SK-N-SH (cell line): ENCODE data around the gene SAE1. TPM values are rescaled to one million over a fixed set of nuclear protein-coding genes. Genes with fewer than 3 reads are reported as not detected.
A peak's percentile ranks its signal among the peaks of the same experiment; 100 is the strongest.

Experiments used
- CTCF ChIA-PET: fragments of 300-600, 350-600 bp; formaldehyde crosslinking; extraction: SDS; loops from one replicate; lab custom pipeline; 2021; lab: Yijun Ruan, JAX
- POLR2A ChIA-PET: fragments of 350-600 bp; sonication (Branson Sonifier 250); formaldehyde crosslinking; extraction: SDS; loops from one replicate; lab custom pipeline; 2020; ENCODE audit warnings: antibody characterized with exemption, inconsistent platforms; lab: Yijun Ruan, JAX
- DNase-seq: peaks from one replicate; pipeline ENCODE4 v3.0.0; 2012
- H2AFZ ChIP-seq: fragments of 200-600 bp; sonication (generic); 2 replicates; pipeline ENCODE4 v1.8.1; 2016; ENCODE audit warnings: antibody characterized with exemption, mild to moderate bottlenecking, low read depth
- H3F3A ChIP-seq: fragments of 200-600 bp; sonication (generic); replicated peaks from 2 replicates; pipeline ENCODE3; 2016; ENCODE audit warnings: antibody characterized with exemption, mild to moderate bottlenecking; ENCODE audit not compliant: insufficient read depth
- H3K27ac ChIP-seq, 2 experiments: fragments of 200-500 bp in 1 of 2; fragments of 200-600 bp in 1 of 2; sonication (Bioruptor generic) in 1 of 2; sonication (generic), shearing (Covaris generic) in 1 of 2; 2 replicates each; pipeline versions ENCODE4 v1.5.1 to v1.6.1; 2014 to 2016; ENCODE audit warnings: low read depth in 2 of 2, inconsistent platforms in 1 of 2, low read length in 1 of 2, mild to moderate bottlenecking in 1 of 2, mixed read lengths in 1 of 2
- H3K27me3 ChIP-seq: fragments of 200-600 bp; sonication (generic), shearing (Covaris generic); 2 replicates; pipeline ENCODE4 v1.6.1; 2016; ENCODE audit warnings: mixed run types; ENCODE audit not compliant: insufficient read depth
- H3K36me3 ChIP-seq, 2 experiments: fragments of 200-500 bp in 1 of 2; fragments of 200-600 bp in 1 of 2; sonication (Bioruptor generic) in 1 of 2; sonication (generic) in 1 of 2; replicated peaks in 1 of 2; 2 replicates each; pipeline versions ENCODE3 to v1.5.1; 2014 to 2016; ENCODE audit warnings: low read length in 1 of 2, mild to moderate bottlenecking in 1 of 2; ENCODE audit not compliant: insufficient read depth in 2 of 2, control insufficient read depth in 1 of 2
- H3K4me1 ChIP-seq, 2 experiments: fragments of 200-500 bp in 1 of 2; fragments of 200-600 bp in 1 of 2; sonication (Bioruptor generic) in 1 of 2; sonication (generic), shearing (Covaris generic) in 1 of 2; 2 replicates each; pipeline versions ENCODE4 v1.5.1 to v1.6.1; 2014 to 2016; ENCODE audit warnings: low read depth in 1 of 2, low read length in 1 of 2, mixed run types in 1 of 2; ENCODE audit not compliant: insufficient read depth in 2 of 2, control insufficient read depth in 1 of 2
- H3K4me2 ChIP-seq: fragments of 200-600 bp; sonication (generic), shearing (Covaris generic); 2 replicates; pipeline ENCODE4 v1.6.1; 2017; ENCODE audit warnings: mixed run types
- H3K4me3 ChIP-seq, 2 experiments: fragments of 200-500 bp in 1 of 2; fragments of 200-600 bp in 1 of 2; sonication (Bioruptor generic) in 1 of 2; sonication (generic), shearing (Covaris generic) in 1 of 2; 2 replicates each; pipeline versions ENCODE4 v1.5.1 to v1.8.1; 2014 to 2016; ENCODE audit warnings: low read depth in 2 of 2, inconsistent platforms in 1 of 2, low read length in 1 of 2, mild to moderate bottlenecking in 1 of 2, mixed read lengths in 1 of 2, moderate library complexity in 1 of 2
- H3K79me2 ChIP-seq: fragments of 200-600 bp; sonication (generic); 2 replicates; pipeline ENCODE4 v1.8.1; 2017; ENCODE audit warnings: mild to moderate bottlenecking; ENCODE audit not compliant: insufficient read depth
- H3K9ac ChIP-seq: fragments of 200-600 bp; sonication (generic); 2 replicates; pipeline ENCODE4 v1.6.1; 2017; ENCODE audit warnings: mixed run types
- H3K9me2 ChIP-seq: fragments of 200-600 bp; sonication (generic); 2 replicates; pipeline ENCODE4 v1.6.1; 2017; ENCODE audit warnings: mixed run types
- H3K9me3 ChIP-seq: fragments of 200-600 bp; sonication (generic); 2 replicates; pipeline ENCODE4 v1.6.1; 2017; ENCODE audit warnings: mixed run types, mild to moderate bottlenecking, moderate library complexity
- H4K20me1 ChIP-seq: fragments of 200-600 bp; sonication (generic); 2 replicates; pipeline ENCODE4 v1.6.1; 2017; ENCODE audit warnings: mild to moderate bottlenecking, mixed run types; ENCODE audit not compliant: insufficient read depth
- ELF1 ChIP-seq: IDR thresholded peaks from 2 replicates; pipeline ENCODE4 v1.4.0; 2012
- EP300 ChIP-seq, 2 experiments: IDR thresholded peaks; 2 replicates each; pipeline versions ENCODE4 v1.4.0 to v1.6.1; 2012; ENCODE audit warnings: borderline replicate concordance in 1 of 2, low read depth in 1 of 2, low read length in 1 of 2
- GABPA ChIP-seq: IDR thresholded peaks from 2 replicates; pipeline ENCODE4 v1.4.0; 2012; ENCODE audit warnings: low read depth, mild to moderate bottlenecking
- PBX3 ChIP-seq: IDR thresholded peaks from 2 replicates; pipeline ENCODE4; 2012
- POLR2AphosphoS5 ChIP-seq: IDR thresholded peaks from 2 replicates; pipeline ENCODE4 v1.6.1; 2012; ENCODE audit warnings: low read depth, low read length
- TCF12 ChIP-seq: IDR thresholded peaks from 2 replicates; pipeline ENCODE4 v1.4.0; 2012
- ZBTB33 ChIP-seq: IDR thresholded peaks from 2 replicates; pipeline ENCODE4 v1.4.0; 2012; ENCODE audit warnings: low read depth, borderline replicate concordance
- WGBS: methylation state at CpG from one replicate; pipeline ENCODE4 v1.1.6; 2017; ENCODE audit warnings: low lambda C conversion rate; 5-methylcytosine and 5-hydroxymethylcytosine counted together
- polyA plus RNA-seq, 3 experiments: library from polyadenylated mRNA; depleted of rRNA; stranded (reverse); fragments of >200 nt; gene quantifications; 2 replicates each; pipeline ENCODE4 v1.2.3, GENCODE V29; 2012

SAE1 gene
- polyA plus RNA-seq, 1 of the 3 experiments (the other 2 are of a cell fraction), result 123 TPM

- Histone ChIP-seq H3K79me2 (peaks cover 100% of the 10 kb centered on the region), H3K27ac (peak overlapping the region; percentile 99 to 100), H3K4me2 (peak overlapping the region; percentile 67), H3K4me3 (0 out of 4 replicates have a peak overlapping the region, but pooled peaks of 1 of the 2 experiments have one; percentile 8), H3K36me3 (peaks cover 22 to 34% of the 10 kb centered on the region in 2 experiments), H3F3A (peaks cover 41% of the 10 kb centered on the region), H4K20me1 (peaks cover 15% of the 10 kb centered on the region; the same call in 1 of the 2 replicates), H3K9ac (peak overlapping the region; percentile 3; the same call in 1 of the 2 replicates), H3K27me3 (no peaks in the 10 kb centered on the region), H3K9me3 (no peaks in the 10 kb centered on the region), H2AFZ (no peak overlapping the region), H3K9me2 (no peaks in the 10 kb centered on the region), H3K4me1 (peaks cover 42 to 52% of the 10 kb centered on the region in 2 experiments)
- WGBS, result 22% methylated on average over 1 of the region's 2 CpGs
- ChIA-PET POLR2A (interaction anchor here (0.6 to 1.4 kb wide), 4 partner anchors 9 to 133 kb away, joined by 3 read pairs; no protein-coding TSS in a partner anchor), CTCF (interaction anchor here (1.0 to 4.3 kb wide), 5 partner anchors 19 to 267 kb away, joined by 3 to 20 read pairs (median 3); no protein-coding TSS in a partner anchor)
- TF ChIP-seq PBX3, result peak; percentile 37; the same call in 1 of the 2 replicates
- no peak for TF ChIP-seq GABPA
- no peak for TF ChIP-seq ELF1
- TF ChIP-seq POLR2AphosphoS5, result peak; percentile 54; the same call in 1 of the 2 replicates
- peak; percentile 43; the same call in 1 of the 2 replicates for TF ChIP-seq TCF12
- no peak for DNase-seq
Observed at GRCh38 chr19:47106821-47107201, 23.8 kb upstream of the SAE1 start.

GRCh38 chr19:47107202-47107952 lies 23.3 kb upstream of the SAE1 start:
- Histone ChIP-seq H3K36me3 (peaks cover 22 to 30% of the 10 kb centered on the region in 2 experiments), H3K9me2 (no peaks in the 10 kb centered on the region), H3K4me3 (peak overlapping the region in 1 of 2 experiments; percentile 8; a peak in 1 of 4 replicates), H2AFZ (no peak overlapping the region), H3K79me2 (peaks cover 100% of the 10 kb centered on the region), H3K9me3 (no peaks in the 10 kb centered on the region), H3K4me1 (peaks cover 42 to 52% of the 10 kb centered on the region in 2 experiments), H4K20me1 (0 out of 2 replicates have a peak, but pooled peaks cover 9% of the 10 kb centered on the region), H3F3A (peaks cover 41% of the 10 kb centered on the region), H3K4me2 (peak overlapping the region; percentile 67), H3K9ac (peak overlapping the region; percentile 3; the same call in 1 of the 2 replicates), H3K27ac (peak overlapping the region; percentile 99 to 100), H3K27me3 (no peaks in the 10 kb centered on the region)
- DNase-seq, result no peak
- 30% methylated on average over 9 of the region's 9 CpGs for WGBS
- ChIA-PET POLR2A (interaction anchor here (1.4 kb wide), 1 partner anchor 16 kb away, joined by 3 read pairs; no protein-coding TSS in a partner anchor), CTCF (interaction anchor here (1.0 to 4.3 kb wide), 5 partner anchors 19 to 267 kb away, joined by 3 to 20 read pairs (median 3); no protein-coding TSS in a partner anchor)
- TF ChIP-seq ZBTB33, result no peak
- TF ChIP-seq EP300 (IDR thresholded peaks at IDR 0.05; ENCODE audit: borderline replicate concordance in 1 of 2, low read depth in 1 of 2, low read length in 1 of 2), result peak in 1 of 2 experiments; percentile 40; a peak in 1 of 4 replicates
